ENCODE data around the gene DYRK1A.

DNA sequence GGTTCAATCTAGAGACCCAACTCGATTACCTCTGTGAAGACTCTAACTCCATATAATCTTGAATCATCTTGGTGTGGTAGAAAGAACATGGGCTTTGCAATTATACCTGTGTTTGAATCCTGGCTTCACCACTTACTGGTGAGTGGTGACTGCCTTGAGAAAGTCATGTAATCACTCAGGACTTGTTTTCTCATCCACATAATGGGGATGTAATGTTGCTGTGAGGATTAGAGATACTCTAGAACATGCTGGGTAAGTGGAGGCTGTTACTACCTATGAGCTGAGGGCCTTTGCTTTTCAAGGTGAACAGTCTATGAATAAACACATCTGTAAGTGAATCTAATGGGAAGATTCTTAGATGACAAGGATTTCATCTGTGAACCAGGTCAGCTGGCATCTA lies 2.6 kb upstream of the DYRK1A start:
- TF ChIP-seq, protein P1, sequence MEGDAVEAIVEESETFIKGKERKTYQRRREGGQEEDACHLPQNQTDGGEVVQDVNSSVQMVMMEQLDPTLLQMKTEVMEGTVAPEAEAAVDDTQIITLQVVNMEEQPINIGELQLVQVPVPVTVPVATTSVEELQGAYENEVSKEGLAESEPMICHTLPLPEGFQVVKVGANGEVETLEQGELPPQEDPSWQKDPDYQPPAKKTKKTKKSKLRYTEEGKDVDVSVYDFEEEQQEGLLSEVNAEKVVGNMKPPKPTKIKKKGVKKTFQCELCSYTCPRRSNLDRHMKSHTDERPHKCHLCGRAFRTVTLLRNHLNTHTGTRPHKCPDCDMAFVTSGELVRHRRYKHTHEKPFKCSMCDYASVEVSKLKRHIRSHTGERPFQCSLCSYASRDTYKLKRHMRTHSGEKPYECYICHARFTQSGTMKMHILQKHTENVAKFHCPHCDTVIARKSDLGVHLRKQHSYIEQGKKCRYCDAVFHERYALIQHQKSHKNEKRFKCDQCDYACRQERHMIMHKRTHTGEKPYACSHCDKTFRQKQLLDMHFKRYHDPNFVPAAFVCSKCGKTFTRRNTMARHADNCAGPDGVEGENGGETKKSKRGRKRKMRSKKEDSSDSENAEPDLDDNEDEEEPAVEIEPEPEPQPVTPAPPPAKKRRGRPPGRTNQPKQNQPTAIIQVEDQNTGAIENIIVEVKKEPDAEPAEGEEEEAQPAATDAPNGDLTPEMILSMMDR (IDR thresholded peaks at IDR 0.05), result no peak
- TF ChIP-seq POLR2A (IDR thresholded peaks at IDR 0.05) (no peak), POLR2AphosphoS5 (IDR thresholded peaks at IDR 0.05) (no peak)

All from suprapubic skin (tissue), 4 donors.